Measurements from ENCODE around the gene PABPN1.

PABPN1 gene

GRCh38 chr14:23358553-23359166, 37.4 kb downstream of the PABPN1 start:
- Histone ChIP-seq H2AFZ (ENCODE audit: low read length) (no peak overlapping the region), H3K9ac (ENCODE audit: low read length) (no peak overlapping the region), H4K20me1 (ENCODE audit: insufficient read depth, low read length) (no peaks in the 10 kb centered on the region), H3K9me3 (replicated peaks; ENCODE audit: insufficient read depth, low read length) (no peaks in the 10 kb centered on the region), H3K9me2 (replicated peaks; ENCODE audit: insufficient read depth, low read length) (no peaks in the 10 kb centered on the region), H3K36me3 (replicated peaks; ENCODE audit: insufficient read depth, low read length) (no peaks in the 10 kb centered on the region), H3K4me3 (ENCODE audit: low read length) (no peak overlapping the region), H3K79me2 (ENCODE audit: low read length) (no peaks in the 10 kb centered on the region), H3K4me1 (ENCODE audit: low read length) (no peaks in the 10 kb centered on the region), H3K27ac (ENCODE audit: low read length) (no peak overlapping the region), H3F3A (ENCODE audit: insufficient read depth, low read length) (no peaks in the 10 kb centered on the region), H3K27me3 (replicated peaks; ENCODE audit: insufficient read depth, low read length) (no peaks in the 10 kb centered on the region; the same call in 1 of the 2 replicates), H3K4me2 (ENCODE audit: low read depth, low read length) (no peak overlapping the region)
- no peak for DNase-seq
- TF ChIP-seq CTCF (IDR thresholded peaks at IDR 0.05; ENCODE audit: low read length), result no peak
- TF ChIP-seq EZH2phosphoT487 (IDR thresholded peaks at IDR 0.05; ENCODE audit: low read length), result no peak
- no peak for TF ChIP-seq EZH2 (optimal IDR thresholded peaks at IDR 0.05; ENCODE audit: low read depth, low read length)

GRCh38 chr14:23359167-23359626, 37.9 kb downstream of the PABPN1 start:
- no peaks in the 10 kb centered on the region for H3K79me2 ChIP-seq (ENCODE audit: low read length)
- H3K4me1 ChIP-seq (ENCODE audit: low read length), result no peaks in the 10 kb centered on the region
- H3K9me3 ChIP-seq (replicated peaks; ENCODE audit: insufficient read depth, low read length), result no peaks in the 10 kb centered on the region
- H3K9ac ChIP-seq (ENCODE audit: low read length), result no peak overlapping the region
- H3K27ac ChIP-seq (ENCODE audit: low read length), result no peak overlapping the region
- H3K4me3 ChIP-seq (ENCODE audit: low read length), result no peak overlapping the region
- peaks cover 4% of the 10 kb centered on the region for H3K27me3 ChIP-seq (replicated peaks; ENCODE audit: insufficient read depth, low read length)
- H3K36me3 ChIP-seq (replicated peaks; ENCODE audit: insufficient read depth, low read length), result no peaks in the 10 kb centered on the region
- H2AFZ ChIP-seq (ENCODE audit: low read length), result no peak overlapping the region
- TF ChIP-seq EZH2 (optimal IDR thresholded peaks at IDR 0.05; ENCODE audit: low read depth, low read length) (no peak), CTCF (IDR thresholded peaks at IDR 0.05; ENCODE audit: low read length) (no peak), EZH2phosphoT487 (IDR thresholded peaks at IDR 0.05; ENCODE audit: low read length) (no peak)
- H3K9me2 ChIP-seq (replicated peaks; ENCODE audit: insufficient read depth, low read length), result no peaks in the 10 kb centered on the region
- DNase-seq, result no peak
- H3F3A ChIP-seq (ENCODE audit: insufficient read depth, low read length), result no peaks in the 10 kb centered on the region
- no peaks in the 10 kb centered on the region for H4K20me1 ChIP-seq (ENCODE audit: insufficient read depth, low read length)
- H3K4me2 ChIP-seq (ENCODE audit: low read depth, low read length), result no peak overlapping the region

- Histone ChIP-seq H3K4me1 (ENCODE audit: low read length) (no peaks in the 10 kb centered on the region), H2AFZ (ENCODE audit: low read length) (no peak overlapping the region), H3K9me3 (replicated peaks; ENCODE audit: insufficient read depth, low read length) (no peaks in the 10 kb centered on the region), H3K36me3 (replicated peaks; ENCODE audit: insufficient read depth, low read length) (no peaks in the 10 kb centered on the region), H4K20me1 (ENCODE audit: insufficient read depth, low read length) (no peaks in the 10 kb centered on the region), H3K9me2 (replicated peaks; ENCODE audit: insufficient read depth, low read length) (no peaks in the 10 kb centered on the region), H3K27ac (ENCODE audit: low read length) (no peak overlapping the region), H3F3A (ENCODE audit: insufficient read depth, low read length) (no peaks in the 10 kb centered on the region), H3K9ac (ENCODE audit: low read length) (no peak overlapping the region), H3K4me3 (ENCODE audit: low read length) (no peak overlapping the region), H3K79me2 (ENCODE audit: low read length) (no peaks in the 10 kb centered on the region), H3K27me3 (replicated peaks; ENCODE audit: insufficient read depth, low read length) (peaks cover 7% of the 10 kb centered on the region), H3K4me2 (ENCODE audit: low read depth, low read length) (no peak overlapping the region)
- no peak for DNase-seq
- TF ChIP-seq EZH2 (optimal IDR thresholded peaks at IDR 0.05; ENCODE audit: low read depth, low read length) (no peak), CTCF (IDR thresholded peaks at IDR 0.05; ENCODE audit: low read length) (no peak), EZH2phosphoT487 (IDR thresholded peaks at IDR 0.05; ENCODE audit: low read length) (no peak)
Observed at GRCh38 chr14:23359722-23360447, 38.6 kb downstream of the PABPN1 start.
